IMR-90 (cell line): Measurements from ENCODE around the gene GPSM1. TPM values are rescaled to one million over a fixed set of nuclear protein-coding genes. Genes with fewer than 3 reads are reported as not detected.
A peak's percentile ranks its signal among the peaks of the same experiment; 100 is the strongest.

Source experiments
- ATAC-seq: fragments of 200-7000 bp; cut with Tn5 transposase; 2 replicates; pipeline ENCODE4 v1.9.1; 2020; ENCODE audit warnings: low read depth, mild to moderate bottlenecking, moderate library complexity
- BruUV-seq: library from RNA; stranded (reverse); fragments of 400-500 nt; replicated peaks from 2 replicates; lab custom pipeline; 2021; lab: Mats Ljungman, UMichigan
- CTCF ChIA-PET: fragments of 300-600 bp; formaldehyde crosslinking; extraction: SDS; loops from one replicate; lab custom pipeline; 2021; ENCODE audit warnings: antibody characterized with exemption; lab: Yijun Ruan, JAX
- POLR2A ChIA-PET: fragments of 300-600 bp; sonication (Branson Sonifier 250); formaldehyde crosslinking; loops from one replicate; lab custom pipeline; 2022; ENCODE audit warnings: antibody characterized with exemption; ENCODE audit not compliant: unreplicated experiment; lab: Charles Lee
- DNase-seq: peaks from one replicate; pipeline ENCODE4 v3.0.0; 2013
- H2AFZ ChIP-seq: replicated peaks from 2 replicates; pipeline ENCODE3; 2013; ENCODE audit warnings: low read length, mild to moderate bottlenecking; ENCODE audit not compliant: poor library complexity
- H2AK5ac ChIP-seq: 2 replicates; pipeline ENCODE4 v1.6.1; 2013; ENCODE audit warnings: low read depth, low read length, inconsistent platforms
- H2AK9ac ChIP-seq: replicated peaks from 2 replicates; pipeline ENCODE3; 2013; ENCODE audit warnings: mild to moderate bottlenecking, low read depth, low read length, moderate library complexity; ENCODE audit not compliant: poor library complexity
- H2BK120ac ChIP-seq: 2 replicates; pipeline ENCODE4 v1.6.1; 2013; ENCODE audit warnings: low read depth, low read length, inconsistent platforms
- H2BK15ac ChIP-seq: 3 replicates; pipeline ENCODE4 v1.6.1; 2013; ENCODE audit warnings: low read depth, low read length, inconsistent platforms
- H2BK20ac ChIP-seq: 2 replicates; pipeline ENCODE4 v1.6.1; 2013; ENCODE audit warnings: low read depth, mild to moderate bottlenecking, inconsistent platforms, low read length, moderate library complexity
- H2BK5ac ChIP-seq: 2 replicates; pipeline ENCODE4 v1.6.1; 2013; ENCODE audit warnings: mild to moderate bottlenecking, low read depth, low read length, inconsistent platforms; ENCODE audit not compliant: poor library complexity, severe bottlenecking
- H3K14ac ChIP-seq: replicated peaks from 2 replicates; pipeline ENCODE4 v1.6.1; 2013; ENCODE audit warnings: low read depth, low read length, inconsistent platforms
- H3K18ac ChIP-seq: 2 replicates; pipeline ENCODE4 v1.6.1; 2013; ENCODE audit warnings: low read depth, low read length, control low read depth
- H3K23ac ChIP-seq: 2 replicates; pipeline ENCODE4 v1.6.1; 2013; ENCODE audit warnings: low read depth, low read length, inconsistent platforms
- H3K27ac ChIP-seq: 2 replicates; pipeline ENCODE4 v1.5.1; 2013; ENCODE audit warnings: mild to moderate bottlenecking, control low read depth, low read length; ENCODE audit not compliant: insufficient read depth
- H3K27me3 ChIP-seq: 2 replicates; pipeline ENCODE4 v1.6.1; 2013; ENCODE audit warnings: low read length; ENCODE audit not compliant: control insufficient read depth, insufficient read depth
- H3K36me3 ChIP-seq: 2 replicates; pipeline ENCODE4 v1.6.1; 2013; ENCODE audit warnings: low read length, mixed read lengths; ENCODE audit not compliant: control insufficient read depth, insufficient read depth
- H3K4ac ChIP-seq: 2 replicates; pipeline ENCODE4 v1.6.1; 2013; ENCODE audit warnings: low read depth, low read length, inconsistent platforms
- H3K4me1 ChIP-seq: 2 replicates; pipeline ENCODE4 v1.6.1; 2013; ENCODE audit warnings: low read length, mixed read lengths; ENCODE audit not compliant: control insufficient read depth, insufficient read depth
- H3K4me2 ChIP-seq: 2 replicates; pipeline ENCODE4 v1.6.1; 2013; ENCODE audit warnings: low read depth, mild to moderate bottlenecking, control low read depth, low read length, moderate library complexity
- H3K4me3 ChIP-seq: 2 replicates; pipeline ENCODE4 v1.5.1; 2013; ENCODE audit warnings: low read depth, mild to moderate bottlenecking, control low read depth, low read length, moderate library complexity; ENCODE audit not compliant: insufficient read depth
- H3K56ac ChIP-seq: 2 replicates; pipeline ENCODE4 v1.6.1; 2013; ENCODE audit warnings: low read length, inconsistent platforms; ENCODE audit not compliant: insufficient read depth; ENCODE audit errors: extremely low read depth
- H3K79me1 ChIP-seq, 2 experiments: 2 replicates each; pipeline ENCODE4 v1.6.1; 2013; ENCODE audit warnings: low read length in 2 of 2, inconsistent platforms in 1 of 2, low read depth in 1 of 2
- H3K9ac ChIP-seq: 2 replicates; pipeline ENCODE4 v1.6.1; 2013; ENCODE audit warnings: low read depth, low read length, control low read depth
- H3K9me1 ChIP-seq: 2 replicates; pipeline ENCODE4 v1.6.1; 2013; ENCODE audit warnings: low read length, inconsistent platforms; ENCODE audit not compliant: insufficient read depth
- H3K9me3 ChIP-seq: 2 replicates; pipeline ENCODE4 v1.6.1; 2013; ENCODE audit warnings: low read length; ENCODE audit not compliant: control insufficient read depth, insufficient read depth
- H4K20me1 ChIP-seq: 2 replicates; pipeline ENCODE4 v1.6.1; 2013; ENCODE audit warnings: low read length, inconsistent platforms; ENCODE audit not compliant: insufficient read depth
- H4K5ac ChIP-seq: 2 replicates; pipeline ENCODE4 v1.6.1; 2013; ENCODE audit warnings: mild to moderate bottlenecking, low read depth, low read length, control low read depth
- H4K8ac ChIP-seq, 2 experiments: 2 replicates each; pipeline ENCODE4 v1.6.1; 2013; ENCODE audit warnings: low read depth in 2 of 2, low read length in 2 of 2, control low read depth in 1 of 2, inconsistent platforms in 1 of 2
- H4K91ac ChIP-seq: 2 replicates; pipeline ENCODE4 v1.6.1; 2013; ENCODE audit warnings: low read depth, low read length, inconsistent platforms; ENCODE audit not compliant: insufficient read depth
- CEBPB ChIP-seq: IDR thresholded peaks from 2 replicates; pipeline ENCODE4 v1.6.1; 2012; ENCODE audit warnings: low read depth, low read length, improper control_type of control experiment
- CHD1 ChIP-seq: IDR thresholded peaks from 2 replicates; pipeline ENCODE4 v1.6.1; 2012; ENCODE audit warnings: low read depth, low read length, improper control_type of control experiment
- CTCF ChIP-seq: conservative IDR thresholded peaks from 2 replicates; pipeline ENCODE4 v1.5.1; 2012; ENCODE audit warnings: mild to moderate bottlenecking, low read depth, low read length, improper control_type of control experiment
- ELK1 ChIP-seq: fragments of 150-350 bp; IDR thresholded peaks from 2 replicates; pipeline ENCODE4 v1.6.1; 2016; ENCODE audit warnings: low read depth, mild to moderate bottlenecking, low read length, moderate library complexity, borderline replicate concordance
- FOS ChIP-seq: fragments of 150-350 bp; IDR thresholded peaks from 2 replicates; pipeline ENCODE4 v1.6.1; 2016; ENCODE audit warnings: low read depth, low read length
- MAFK ChIP-seq: IDR thresholded peaks from 2 replicates; pipeline ENCODE4 v1.6.1; 2012; ENCODE audit warnings: low read depth, low read length, improper control_type of control experiment
- MAZ ChIP-seq: IDR thresholded peaks from 2 replicates; pipeline ENCODE4 v1.6.1; 2012; ENCODE audit warnings: low read depth, mild to moderate bottlenecking, low read length, improper control_type of control experiment, moderate library complexity, borderline replicate concordance
- MXI1 ChIP-seq: IDR thresholded peaks from 2 replicates; pipeline ENCODE4 v1.6.1; 2012; ENCODE audit warnings: low read depth, mild to moderate bottlenecking, low read length, moderate library complexity, borderline replicate concordance
- NFE2L2 ChIP-seq: fragments of 150-350 bp; IDR thresholded peaks from 2 replicates; pipeline ENCODE4 v1.6.1; 2016; ENCODE audit warnings: low read depth, mild to moderate bottlenecking, low read length
- RFX5 ChIP-seq: IDR thresholded peaks from 2 replicates; pipeline ENCODE4 v1.8.0; 2012; ENCODE audit warnings: low read depth, mild to moderate bottlenecking, low read length, moderate library complexity
- SMC3 ChIP-seq: fragments of 150-350 bp; IDR thresholded peaks from 2 replicates; pipeline ENCODE4 v1.6.1; 2016; ENCODE audit warnings: low read depth, mild to moderate bottlenecking, antibody characterized with exemption, low read length, moderate library complexity
- USF2 ChIP-seq: fragments of 150-350 bp; IDR thresholded peaks from 2 replicates; pipeline ENCODE4 v1.6.1; 2017; ENCODE audit warnings: mild to moderate bottlenecking, antibody characterized with exemption, low read length, low read depth
- WGBS, 2 experiments: methylation state at CpG; one replicate each; pipeline versions ENCODE4 v1.1.5 to v1.1.7; 2013; ENCODE audit warnings: missing lambda C conversion rate in 2 of 2; ENCODE audit not compliant: insufficient read length in 1 of 2; ENCODE audit errors: extremely low coverage in 2 of 2; 5-methylcytosine and 5-hydroxymethylcytosine counted together
- dilution Hi-C: fragments of 300-500 bp; cut with HindIII; formaldehyde crosslinking; loops from one replicate; pipeline ENCODE4 v1.14.3; 2018; ENCODE audit warnings: low sequenced_read_pairs; ENCODE audit not compliant: unreplicated experiment
- in situ Hi-C: fragments of 300-500 bp; cut with MboI; formaldehyde crosslinking; loops from 3 replicates; pipeline ENCODE4 v1.14.3; 2019; ENCODE audit warnings: low sequenced_read_pairs, inconsistent platforms, mixed read lengths
- intact Hi-C: fragments of 100-400 bp; cut with micrococcal nuclease; formaldehyde crosslinking; loops from 2 replicates; pipeline ENCODE4 v1.10.0; 2022
- polyA plus RNA-seq, 3 experiments: library from polyadenylated mRNA; depleted of rRNA; stranded (reverse); fragments of >200 nt; gene quantifications; 2 replicates each; pipeline ENCODE4 v1.2.3, GENCODE V29; 2012; ENCODE audit warnings: low replicate concordance in 1 of 3
- total RNA-seq: library from RNA; depleted of rRNA; stranded (reverse); fragments of >200 nt; gene quantifications from 2 replicates; pipeline ENCODE4 v1.2.3, GENCODE V29; 2012

GPSM1 gene
- total and polyA plus RNA-seq, 2 of the 4 experiments (the other 2 are of a cell fraction), result 28.7 to 71.2 TPM

GRCh38 chr9:136336881-136337280 lies 9.5 kb downstream of the GPSM1 start:
- H2BK120ac ChIP-seq, result no peak overlapping the region
- H3K56ac ChIP-seq, result no peak overlapping the region
- peaks cover 6% of the 10 kb centered on the region; the same call in 1 of the 2 replicates for H3K9me1 ChIP-seq
- ATAC-seq (no peak), DNase-seq (no peak)
- no peak overlapping the region for H3K4ac ChIP-seq
- peak overlapping the region; percentile 74 for H2AK9ac ChIP-seq
- H3K4me3 ChIP-seq, result no peak overlapping the region
- H3K9ac ChIP-seq, result no peak overlapping the region
- CTCF ChIA-PET, result no interaction called here
- H3K27me3 ChIP-seq, result no peaks in the 10 kb centered on the region
- H4K91ac ChIP-seq, result no peak overlapping the region
- no peak overlapping the region for H3K27ac ChIP-seq
- POLR2A ChIA-PET, result no interaction called here
- no peak for TF ChIP-seq CHD1
- TF ChIP-seq RFX5, result no peak
- TF ChIP-seq FOS, result no peak
- no peak for TF ChIP-seq SMC3
- TF ChIP-seq MXI1, result no peak
- TF ChIP-seq CEBPB, result no peak
- TF ChIP-seq MAFK, result no peak
- no peak for TF ChIP-seq NFE2L2
- TF ChIP-seq CTCF, result no peak
- TF ChIP-seq USF2, result no peak
- TF ChIP-seq ELK1, result no peak
- TF ChIP-seq MAZ, result no peak
- no peak overlapping the region for H3K4me2 ChIP-seq
- peaks cover 15% of the 10 kb centered on the region for H3K4me1 ChIP-seq
- H4K8ac ChIP-seq, result no peak overlapping the region
- no peak overlapping the region for H3K23ac ChIP-seq
- intact Hi-C loops (no loop called here), in situ Hi-C loops (no loop called here), dilution Hi-C loops (no loop called here)
- no peak overlapping the region for H2BK20ac ChIP-seq
- peaks cover 5 to 76% of the 10 kb centered on the region in 2 experiments for H3K79me1 ChIP-seq
- BruUV-seq, result no TSS peak
- no peak overlapping the region for H3K14ac ChIP-seq
- no peak overlapping the region for H3K18ac ChIP-seq
- WGBS, 2 experiments, result 96% methylated on average over 20 of the region's 23 CpGs; no CpG with 5 or more reads in 1 of the 2 experiments
- H2BK15ac ChIP-seq, result no peak overlapping the region
- no peak overlapping the region for H2AK5ac ChIP-seq
- no peak overlapping the region for H2BK5ac ChIP-seq
- H4K5ac ChIP-seq, result no peak overlapping the region
- peaks cover 84% of the 10 kb centered on the region for H4K20me1 ChIP-seq
- H3K9me3 ChIP-seq, result no peaks in the 10 kb centered on the region
- H2AFZ ChIP-seq, result no peak overlapping the region
- peaks cover 86% of the 10 kb centered on the region for H3K36me3 ChIP-seq
